Activated CD8-positive, alpha-beta T cell treated with anti-CD3 and anti-CD28 coated beads, Interleukin-2, amount 10 ng/mL, durations not matched to agents 7 days and 5 days (primary cell): ENCODE data around the gene KATNB1. TPM values are rescaled to one million over a fixed set of nuclear protein-coding genes. Genes with fewer than 3 reads are reported as not detected.

Experiments
- ATAC-seq: fragments of 150-1000 bp; cut with Tn5 transposase; one replicate; pipeline ENCODE4 v1.10.0; 2021; ENCODE audit warnings: moderate library complexity
- CTCF ChIA-PET: fragments of 350-600 bp; sonication (Branson Sonifier 250); formaldehyde crosslinking; loops from one replicate; lab custom pipeline; 2021; ENCODE audit warnings: antibody characterized with exemption; lab: Charles Lee
- POLR2A ChIA-PET: fragments of 350-600 bp; sonication (Branson Sonifier 250); formaldehyde crosslinking; loops from one replicate; lab custom pipeline; 2021; ENCODE audit warnings: antibody characterized with exemption; lab: Charles Lee
- DNase-seq: peaks from one replicate; pipeline ENCODE4 v3.0.0-alpha.2; 2020
- H3K27ac Mint-ChIP-seq: one replicate; pipeline ENCODE4 v1.8.0; 2021; ENCODE audit warnings: mild to moderate bottlenecking, mixed read lengths
- H3K27me3 Mint-ChIP-seq: one replicate; pipeline ENCODE4 v1.8.0; 2021; ENCODE audit warnings: low read depth, mixed read lengths
- H3K36me3 Mint-ChIP-seq: one replicate; pipeline ENCODE4 v1.8.0; 2021; ENCODE audit warnings: low read depth, mixed read lengths
- H3K4me1 Mint-ChIP-seq: one replicate; pipeline ENCODE4 v1.8.0; 2021; ENCODE audit warnings: low read depth, mixed read lengths
- H3K4me3 Mint-ChIP-seq: one replicate; pipeline ENCODE4 v1.8.0; 2021; ENCODE audit warnings: mild to moderate bottlenecking, mixed read lengths
- H3K9me3 Mint-ChIP-seq: one replicate; pipeline ENCODE4 v1.8.0; 2022; ENCODE audit warnings: mixed read lengths; ENCODE audit not compliant: insufficient read depth
- total RNA-seq, 2 experiments: library from RNA; stranded (reverse); gene quantifications; one replicate each; pipeline ENCODE4 v1.2.3, GENCODE V29; 2021

Gene KATNB1
- total RNA-seq, 2 experiments from 2014 or later = 36.3 to 36.7 TPM

- DNase-seq (no peak), ATAC-seq (no peak)
- Mint-ChIP-seq H3K4me3 (no peak overlapping the region), H3K36me3 (peaks cover 3% of the 10 kb centered on the region), H3K27me3 (no peaks in the 10 kb centered on the region), H3K4me1 (peaks cover 5% of the 10 kb centered on the region), H3K27ac (no peak overlapping the region), H3K9me3 (no peaks in the 10 kb centered on the region)
- ChIA-PET CTCF (no interaction called here), POLR2A (no interaction called here)
Observed at GRCh38 chr16:57759541-57760356, 24.2 kb downstream of the KATNB1 start.

DNA sequence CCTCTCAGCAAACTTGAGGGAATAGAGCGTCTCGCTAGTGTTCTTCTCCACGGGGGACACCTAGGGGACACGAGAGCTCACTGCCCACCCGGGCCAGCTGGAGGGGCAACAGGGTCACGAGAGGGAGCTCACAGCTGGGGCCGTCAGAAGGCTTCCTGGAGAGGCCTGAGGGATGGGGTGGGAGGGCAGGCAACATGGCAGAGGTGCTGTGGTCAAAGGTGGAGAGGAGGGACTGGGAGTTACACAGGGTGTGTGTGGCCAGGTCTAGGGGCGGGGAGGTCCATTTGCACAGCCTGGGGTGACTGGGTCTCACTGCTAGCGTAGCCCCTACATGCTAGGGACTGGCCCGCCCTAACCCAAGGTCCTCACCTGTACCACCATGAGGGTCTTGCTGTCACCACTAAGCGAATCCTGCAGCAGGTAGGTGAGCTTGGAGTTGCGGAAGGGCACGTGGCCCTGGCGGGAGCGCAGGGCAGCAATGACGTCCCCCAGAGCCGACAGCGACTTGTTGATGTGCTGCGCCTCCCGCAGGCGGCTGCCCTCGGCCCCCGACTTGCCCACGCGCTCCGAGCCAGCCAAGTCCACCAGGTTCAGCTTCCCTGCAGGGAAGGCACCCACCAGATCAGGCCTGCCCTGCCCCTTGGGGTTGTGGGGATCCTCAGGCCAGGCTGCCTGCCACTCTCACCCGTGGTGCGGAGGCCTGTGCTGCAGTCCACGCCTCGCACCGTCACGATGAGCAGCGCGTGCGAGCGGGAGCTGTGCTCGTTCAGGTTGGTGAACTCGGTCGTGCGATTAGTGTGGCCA is 25.0 kb downstream of the KATNB1 start:
- no peak overlapping the region for H3K4me3 Mint-ChIP-seq
- no peaks in the 10 kb centered on the region for H3K27me3 Mint-ChIP-seq
- ChIA-PET POLR2A (no interaction called here), CTCF (no interaction called here)
- no peak for ATAC-seq
- no peak for DNase-seq
- peaks cover 5% of the 10 kb centered on the region for H3K4me1 Mint-ChIP-seq
- no peak overlapping the region for H3K27ac Mint-ChIP-seq
- no peaks in the 10 kb centered on the region for H3K9me3 Mint-ChIP-seq
- H3K36me3 Mint-ChIP-seq = peaks cover 2% of the 10 kb centered on the region

DNA sequence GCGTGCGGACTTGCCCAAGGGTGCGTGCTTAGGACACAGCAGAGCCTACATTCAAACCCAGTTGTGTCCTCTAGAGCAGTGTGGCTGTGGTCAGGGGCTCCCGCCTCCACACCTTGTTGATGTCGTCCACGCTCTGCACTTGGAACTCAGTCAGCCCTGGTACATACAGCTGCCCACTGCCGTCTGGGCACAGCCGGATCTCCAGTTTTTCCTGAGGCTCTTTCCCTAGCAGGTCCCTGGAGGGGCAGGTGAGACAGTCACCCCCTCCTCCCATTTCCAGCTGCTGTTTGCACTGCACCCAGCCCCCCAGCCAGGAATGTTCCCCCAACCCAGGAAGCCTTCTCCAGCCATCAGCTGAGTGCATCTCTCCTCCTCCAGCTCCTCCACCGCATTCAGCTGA is 25.7 kb downstream of the KATNB1 start:
- no peak for ATAC-seq
- DNase-seq = no peak
- ChIA-PET CTCF (no interaction called here), POLR2A (interaction anchor here (0.6 kb wide), 1 partner anchor 137 kb away, joined by 3 read pairs; no protein-coding TSS in a partner anchor)
- H3K36me3 Mint-ChIP-seq = no peaks in the 10 kb centered on the region
- peaks cover 5% of the 10 kb centered on the region for H3K4me1 Mint-ChIP-seq
- H3K27me3 Mint-ChIP-seq = no peaks in the 10 kb centered on the region
- no peak overlapping the region for H3K27ac Mint-ChIP-seq
- no peaks in the 10 kb centered on the region for H3K9me3 Mint-ChIP-seq
- H3K4me3 Mint-ChIP-seq = no peak overlapping the region

GRCh38 chr16:57761957-57762356 is 26.4 kb downstream of the KATNB1 start:
- Mint-ChIP-seq H3K9me3 (no peaks in the 10 kb centered on the region), H3K27me3 (no peaks in the 10 kb centered on the region), H3K4me1 (peaks cover 5% of the 10 kb centered on the region), H3K27ac (peak overlapping the region; percentile 29), H3K4me3 (no peak overlapping the region), H3K36me3 (no peaks in the 10 kb centered on the region)
- ChIA-PET POLR2A (interaction anchor here (0.6 kb wide), 1 partner anchor 136 kb away, joined by 3 read pairs; no protein-coding TSS in a partner anchor), CTCF (no interaction called here)
- no peak for DNase-seq
- ATAC-seq = no peak

DNA sequence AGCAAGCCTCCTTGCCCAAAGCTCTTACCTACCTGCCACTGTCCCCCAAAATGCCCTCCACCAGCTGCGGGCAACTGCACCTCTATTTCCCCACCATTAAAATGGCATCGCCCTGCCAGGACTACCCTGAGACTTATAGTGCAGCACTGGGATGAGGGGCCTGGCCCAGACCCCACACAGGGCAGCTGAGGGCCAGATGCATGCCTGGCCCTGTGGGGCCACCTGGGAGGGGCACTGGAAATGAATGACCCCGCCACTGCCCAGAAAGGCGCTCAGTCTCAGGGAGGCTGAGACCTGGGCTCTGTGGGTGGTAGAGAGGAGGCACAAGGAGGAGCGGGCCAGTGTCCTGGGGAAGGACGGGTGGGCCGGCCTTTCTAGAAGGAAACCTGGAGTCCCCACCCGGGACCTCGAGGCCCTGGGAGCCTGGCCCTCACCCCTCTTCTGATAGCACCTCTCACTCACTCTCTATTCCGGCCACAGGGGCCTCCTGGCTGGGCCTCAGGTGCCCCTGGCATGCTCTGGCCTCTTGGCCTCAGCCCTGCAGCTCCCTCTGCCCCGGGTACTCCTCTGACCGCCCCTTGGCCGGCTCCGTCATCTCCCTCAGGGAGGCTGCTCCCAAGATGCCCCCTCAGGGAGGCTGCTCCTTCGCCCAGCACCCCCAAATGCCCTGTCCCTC is 26.9 kb downstream of the KATNB1 start:
- no peaks in the 10 kb centered on the region for H3K9me3 Mint-ChIP-seq
- H3K4me3 Mint-ChIP-seq = no peak overlapping the region
- ChIA-PET POLR2A (no interaction called here), CTCF (no interaction called here)
- H3K4me1 Mint-ChIP-seq = peaks cover 3% of the 10 kb centered on the region
- ATAC-seq (no peak), DNase-seq (no peak)
- no peaks in the 10 kb centered on the region for H3K36me3 Mint-ChIP-seq
- no peaks in the 10 kb centered on the region for H3K27me3 Mint-ChIP-seq
- peak overlapping the region; percentile 29 for H3K27ac Mint-ChIP-seq

- Mint-ChIP-seq H3K9me3 (no peaks in the 10 kb centered on the region), H3K4me1 (peaks cover 3% of the 10 kb centered on the region), H3K27ac (no peak overlapping the region), H3K27me3 (no peaks in the 10 kb centered on the region), H3K4me3 (no peak overlapping the region), H3K36me3 (no peaks in the 10 kb centered on the region)
- ChIA-PET CTCF (no interaction called here), POLR2A (no interaction called here)
- DNase-seq = no peak
- no peak for ATAC-seq
Observed at GRCh38 chr16:57763285-57764005, 27.9 kb downstream of the KATNB1 start.

DNA sequence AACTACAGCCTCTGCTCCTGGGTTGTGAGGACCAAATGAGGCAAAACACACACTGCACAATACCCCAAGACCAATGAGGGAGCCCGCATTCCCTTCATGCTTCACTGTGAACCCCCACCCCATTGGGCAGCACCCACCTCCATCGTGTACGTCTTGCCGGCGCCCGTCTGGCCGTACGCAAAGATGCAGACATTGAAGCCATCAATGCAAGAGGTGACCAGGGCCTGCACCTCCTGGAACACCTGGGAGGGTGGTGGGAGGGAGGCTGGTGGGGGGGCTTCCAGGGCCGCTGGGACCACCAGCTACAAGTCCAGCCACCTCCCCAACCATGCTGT is 28.4 kb downstream of the KATNB1 start:
- Mint-ChIP-seq H3K4me1 (peaks cover 3% of the 10 kb centered on the region), H3K27me3 (no peaks in the 10 kb centered on the region), H3K36me3 (no peaks in the 10 kb centered on the region), H3K27ac (no peak overlapping the region), H3K9me3 (no peaks in the 10 kb centered on the region), H3K4me3 (no peak overlapping the region)
- POLR2A ChIA-PET = no interaction called here
- ATAC-seq (no peak), DNase-seq (no peak)
- CTCF ChIA-PET = no interaction called here

DNA sequence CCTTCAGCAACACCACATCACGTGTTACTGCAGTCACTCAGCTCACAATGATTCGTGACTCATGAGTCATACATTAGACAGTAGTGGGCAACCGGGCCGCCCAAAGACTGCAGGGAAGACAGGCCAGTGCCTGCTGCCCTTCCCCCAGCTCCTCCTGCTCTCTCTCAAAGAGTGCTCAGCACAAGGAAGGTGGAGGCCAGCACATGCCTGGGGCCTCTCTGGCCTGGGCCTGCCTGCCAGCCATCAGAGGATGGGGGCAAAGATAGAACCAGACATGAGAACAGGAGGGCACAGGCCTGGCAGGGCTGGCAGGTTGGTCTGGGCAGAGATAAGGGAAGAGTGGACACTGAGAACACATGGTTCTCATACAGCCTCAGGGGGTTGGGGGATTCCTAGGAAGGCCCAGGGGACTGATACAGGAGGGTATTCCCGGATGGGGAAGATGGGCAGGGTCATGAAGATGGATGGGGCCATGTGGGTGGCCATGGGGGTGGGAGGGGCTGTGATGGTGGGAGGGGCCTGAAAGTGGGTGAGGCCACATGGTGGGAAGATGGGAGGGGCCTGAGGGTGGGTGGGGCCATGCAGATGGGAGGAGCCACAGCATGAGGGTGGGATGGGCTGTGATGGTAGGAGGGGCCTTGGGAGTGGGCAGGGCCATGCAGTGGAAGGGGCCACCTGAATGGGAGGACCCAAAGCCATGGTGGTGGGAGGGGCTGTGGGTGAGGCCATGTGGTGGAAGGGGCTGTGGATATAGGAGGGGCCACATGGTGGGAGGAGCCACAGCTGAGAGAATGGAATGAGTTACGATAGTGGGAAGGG is 29.0 kb downstream of the KATNB1 start:
- H3K9me3 Mint-ChIP-seq = no peaks in the 10 kb centered on the region
- ATAC-seq (peak; percentile 78), DNase-seq (peak; percentile 43)
- no peak overlapping the region for H3K27ac Mint-ChIP-seq
- peaks cover 3% of the 10 kb centered on the region for H3K4me1 Mint-ChIP-seq
- H3K27me3 Mint-ChIP-seq = no peaks in the 10 kb centered on the region
- CTCF ChIA-PET = interaction anchor here (0.5 kb wide), 1 partner anchor 345 kb away, joined by 3 read pairs; no protein-coding TSS in a partner anchor
- POLR2A ChIA-PET = no interaction called here
- no peaks in the 10 kb centered on the region for H3K36me3 Mint-ChIP-seq
- H3K4me3 Mint-ChIP-seq = no peak overlapping the region

DNA sequence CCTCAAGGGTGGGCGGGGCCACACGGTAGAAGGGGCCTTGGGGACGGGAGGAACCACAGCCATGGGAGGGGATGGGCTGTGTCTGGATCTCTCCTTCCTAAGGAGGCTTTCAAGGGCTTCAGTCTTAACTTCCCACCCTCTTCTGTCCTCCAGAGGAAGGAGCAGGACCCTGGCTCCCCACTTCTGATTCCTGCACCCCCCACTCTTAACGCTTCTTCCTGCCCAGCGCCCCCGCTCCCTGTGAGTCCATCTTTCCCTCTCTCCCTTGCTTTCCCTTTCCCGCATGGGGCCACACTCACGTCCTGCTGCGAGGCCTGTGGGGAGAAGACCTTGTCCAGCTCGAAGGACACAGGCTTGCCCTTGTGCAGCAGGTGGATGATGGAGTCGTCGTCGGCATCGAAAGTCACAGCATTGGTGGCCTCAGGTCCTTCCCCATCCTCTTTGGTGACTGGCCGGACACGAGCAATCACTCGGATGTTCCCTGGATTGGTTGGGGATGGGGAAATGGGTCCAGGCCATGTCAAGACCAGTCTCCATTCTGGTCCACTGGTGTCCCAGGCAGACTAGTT is 29.7 kb downstream of the KATNB1 start:
- Mint-ChIP-seq H3K4me1 (peaks cover 3% of the 10 kb centered on the region), H3K27me3 (no peaks in the 10 kb centered on the region), H3K27ac (no peak overlapping the region), H3K4me3 (no peak overlapping the region), H3K9me3 (no peaks in the 10 kb centered on the region), H3K36me3 (no peaks in the 10 kb centered on the region)
- ATAC-seq (no peak), DNase-seq (no peak)
- CTCF ChIA-PET = interaction anchor here (0.5 kb wide), 1 partner anchor 345 kb away, joined by 3 read pairs; no protein-coding TSS in a partner anchor
- POLR2A ChIA-PET = no interaction called here

DNA sequence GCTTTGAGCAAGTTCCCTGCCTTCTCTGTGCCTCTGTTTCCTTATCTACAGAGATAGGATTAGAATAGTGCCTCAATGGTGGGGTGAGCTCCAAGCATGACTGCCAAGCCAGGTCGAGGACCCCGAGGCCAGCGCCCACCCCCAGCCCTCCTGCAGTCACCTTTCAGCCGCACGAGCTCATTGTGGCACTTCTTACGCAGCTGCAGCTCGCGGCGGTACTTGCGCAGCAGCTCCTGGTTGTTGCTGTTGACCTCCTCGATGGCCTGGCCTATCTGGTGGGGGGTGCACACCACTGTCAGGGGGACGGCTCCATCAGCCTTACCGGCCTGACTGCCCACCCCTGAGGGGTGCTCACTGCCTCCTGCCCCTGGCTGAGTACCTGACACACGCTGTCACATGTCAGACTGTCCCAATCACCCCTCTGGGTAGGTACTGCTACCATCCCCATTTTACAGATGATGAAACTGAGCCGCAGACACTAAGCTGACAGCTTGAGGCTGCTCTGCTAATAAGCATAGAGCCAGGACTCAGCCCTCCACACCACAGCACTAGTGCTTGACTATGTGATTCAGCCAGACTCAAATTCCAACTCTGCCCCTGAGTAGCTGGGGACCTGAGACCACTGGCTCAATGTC is 31.3 kb downstream of the KATNB1 start:
- no peak overlapping the region for H3K4me3 Mint-ChIP-seq
- no peak for ATAC-seq
- POLR2A ChIA-PET = no interaction called here
- H3K27me3 Mint-ChIP-seq = no peaks in the 10 kb centered on the region
- peaks cover 3% of the 10 kb centered on the region for H3K4me1 Mint-ChIP-seq
- H3K36me3 Mint-ChIP-seq = no peaks in the 10 kb centered on the region
- H3K9me3 Mint-ChIP-seq = no peaks in the 10 kb centered on the region
- H3K27ac Mint-ChIP-seq = no peak overlapping the region
- CTCF ChIA-PET = interaction anchor here (1.1 kb wide), 1 partner anchor 10 kb away, joined by 3 read pairs; no protein-coding TSS in a partner anchor
- no peak for DNase-seq
